K562 treated with DMSO at 1 percent for 48 hours (cell line): ENCODE data around the gene SLBP. TPM values are rescaled to one million over a fixed set of nuclear protein-coding genes. Genes with fewer than 3 reads are reported as not detected.

Source experiments
- total RNA-seq: library from RNA; unstranded; fragments of 300-600 nt; gene quantifications from 2 replicates; pipeline ENCODE4 v1.2.3, GENCODE V29; 2022; ENCODE audit warnings: low replicate concordance; ENCODE audit errors: extremely low read depth

SLBP gene
- total RNA-seq, result not detected in 2 replicates

GRCh38 chr4:1712216-1713002, at the start of gene SLBP:
Gene SLBP, minus strand, starts transcription at chr4:1712319. Its CDS starts 131 bp downstream, at chr4:1712188.

GRCh38 chr4:1721003-1721665, 9.0 kb upstream of the SLBP start, which contains the start of the genes TACC3 and TMEM129:
Gene TACC3, plus strand, starts transcription at chr4:1721521. Its CDS starts 1,901 bp downstream, at chr4:1723422.
Gene TMEM129, minus strand, starts transcription at chr4:1721323. Its CDS starts 486 bp downstream, at chr4:1720837.

GRCh38 chr4:1683736-1684505, 28.2 kb downstream of the SLBP start, which contains the start of gene FAM53A:
Gene FAM53A, minus strand, starts transcription at chr4:1684313. Its CDS starts 15,572 bp downstream, at chr4:1668741.

Other genes starting within 250 kb of the SLBP start
- not detected in 2 replicates for gene FAM53A, start 28.0 kb downstream of the SLBP start, total RNA-seq
- gene TMEM129, start 9.0 kb upstream of the SLBP start, total RNA-seq, result 182 TPM in 1 of 2 replicates, not detected in the other
- gene TACC3, start 9.2 kb upstream of the SLBP start, total RNA-seq, result not detected in 2 replicates
- gene FGFR3, start 81.0 kb upstream of the SLBP start, total RNA-seq, result not detected in 2 replicates
- not detected in 2 replicates for gene LETM1, start 143.8 kb upstream of the SLBP start, total RNA-seq
- gene NSD2, start 159.1 kb upstream of the SLBP start, total RNA-seq, result not detected in 2 replicates